ENCODE measurements around the gene ZBTB11.

DNA sequence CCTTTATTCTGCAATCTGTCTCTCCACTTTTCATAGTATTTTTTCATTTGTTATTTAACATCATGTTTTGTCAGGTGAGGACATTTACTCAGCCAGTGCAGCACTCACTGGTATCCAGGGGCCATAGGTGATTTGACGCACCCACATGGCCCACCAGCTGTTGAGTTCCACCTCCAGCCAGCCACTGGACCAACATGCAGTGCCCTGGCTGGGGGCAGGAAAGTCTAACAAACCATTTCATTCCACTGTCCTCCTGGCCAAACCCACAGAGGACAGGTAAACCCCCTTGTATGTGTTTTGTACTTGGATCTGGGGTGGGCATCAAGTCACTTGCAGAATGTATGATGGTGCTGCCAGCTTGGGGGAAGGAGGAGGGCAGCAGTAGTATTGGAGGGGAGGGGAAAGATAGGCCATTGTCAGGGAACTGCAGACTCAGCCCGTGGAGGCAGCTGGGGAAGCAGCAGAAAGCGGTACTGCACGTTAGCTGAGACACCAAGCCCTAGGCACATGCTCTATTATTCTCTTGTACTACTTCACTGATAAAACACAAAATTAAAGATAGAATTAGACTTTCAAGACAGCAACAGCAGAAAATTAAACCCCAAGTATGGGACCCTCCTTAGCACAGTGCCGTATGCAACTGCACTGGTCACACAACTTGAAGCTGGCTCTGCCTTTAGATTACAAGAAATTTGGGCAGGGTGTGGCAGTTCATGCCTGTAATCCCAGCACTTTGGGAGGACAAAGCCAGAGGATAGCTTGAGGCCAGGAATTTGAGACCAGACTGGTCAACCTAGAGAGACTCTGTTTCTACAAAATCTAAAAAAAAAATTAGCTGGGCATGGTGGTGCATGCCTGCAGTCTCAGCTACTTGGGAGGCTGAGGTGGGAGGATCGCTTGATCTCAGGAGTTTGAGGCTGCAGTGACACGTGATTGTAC, 25.0 kb upstream of the ZBTB11 start:
- TF ChIP-seq CTCF (IDR thresholded peaks at IDR 0.05) = no peak
- no peak for TF ChIP-seq POLR2A (IDR thresholded peaks at IDR 0.05)

Data from lower leg skin (tissue), 3 donors.